ENCODE results near the gene ACRV1.

DNA sequence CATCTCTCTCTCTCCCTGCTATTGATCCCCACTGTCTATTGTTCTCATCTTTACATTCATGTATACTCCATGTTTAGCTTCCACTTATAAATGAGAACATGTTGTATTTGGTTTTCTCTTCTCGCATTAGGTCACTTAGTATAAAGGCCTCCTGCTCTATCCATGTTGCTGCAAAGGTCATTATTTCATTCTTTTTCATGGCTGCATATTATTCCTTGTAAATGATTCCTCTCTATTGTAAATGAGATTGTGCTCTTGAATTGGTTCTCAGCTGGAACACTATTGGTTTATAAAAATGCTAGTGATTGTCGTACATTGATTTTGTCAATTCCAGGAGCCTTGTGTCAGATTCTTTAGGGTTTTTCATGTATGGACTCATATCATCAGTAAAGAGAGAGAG lies 13.5 kb downstream of the ACRV1 start:
- no peak for TF ChIP-seq POLR2A (IDR thresholded peaks at IDR 0.05)
- TF ChIP-seq, protein P1, sequence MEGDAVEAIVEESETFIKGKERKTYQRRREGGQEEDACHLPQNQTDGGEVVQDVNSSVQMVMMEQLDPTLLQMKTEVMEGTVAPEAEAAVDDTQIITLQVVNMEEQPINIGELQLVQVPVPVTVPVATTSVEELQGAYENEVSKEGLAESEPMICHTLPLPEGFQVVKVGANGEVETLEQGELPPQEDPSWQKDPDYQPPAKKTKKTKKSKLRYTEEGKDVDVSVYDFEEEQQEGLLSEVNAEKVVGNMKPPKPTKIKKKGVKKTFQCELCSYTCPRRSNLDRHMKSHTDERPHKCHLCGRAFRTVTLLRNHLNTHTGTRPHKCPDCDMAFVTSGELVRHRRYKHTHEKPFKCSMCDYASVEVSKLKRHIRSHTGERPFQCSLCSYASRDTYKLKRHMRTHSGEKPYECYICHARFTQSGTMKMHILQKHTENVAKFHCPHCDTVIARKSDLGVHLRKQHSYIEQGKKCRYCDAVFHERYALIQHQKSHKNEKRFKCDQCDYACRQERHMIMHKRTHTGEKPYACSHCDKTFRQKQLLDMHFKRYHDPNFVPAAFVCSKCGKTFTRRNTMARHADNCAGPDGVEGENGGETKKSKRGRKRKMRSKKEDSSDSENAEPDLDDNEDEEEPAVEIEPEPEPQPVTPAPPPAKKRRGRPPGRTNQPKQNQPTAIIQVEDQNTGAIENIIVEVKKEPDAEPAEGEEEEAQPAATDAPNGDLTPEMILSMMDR (IDR thresholded peaks at IDR 0.05): no peak
